Measurements from ENCODE around the gene TP53TG5.

- TF ChIP-seq CTCF (tag by site-specific recombination; IDR thresholded peaks at IDR 0.05) (no peak), ZBTB8A (tag by site-specific recombination; IDR thresholded peaks at IDR 0.05) (no peak)
These were observed 5.3 kb downstream of the TP53TG5 start for GRCh38 chr20:45372646-45373352.

Data from HEK293 (cell line).